Large intestine (tissue), 3 donors: ENCODE data around the gene RSPH3. TPM values are rescaled to one million over a fixed set of nuclear protein-coding genes. Genes with fewer than 3 reads are reported as not detected.

Source experiments
- DNase-seq, 2 donors: peaks; one replicate each; pipeline versions ENCODE4 v3.0.0 to v3.0.0-alpha.2; 2013
- H3K27ac ChIP-seq: one replicate; pipeline ENCODE4 v1.5.1; 2013; ENCODE audit warnings: low read length
- H3K27me3 ChIP-seq: 2 replicates; pipeline ENCODE4 v1.6.1; 2013; ENCODE audit warnings: low read length; ENCODE audit not compliant: control insufficient read depth, insufficient read depth
- H3K36me3 ChIP-seq: 2 replicates; pipeline ENCODE4 v1.6.1; 2013; ENCODE audit warnings: low read length; ENCODE audit not compliant: control insufficient read depth, insufficient read depth
- H3K4me1 ChIP-seq: one replicate; pipeline ENCODE4 v1.6.1; 2013; ENCODE audit warnings: low read length; ENCODE audit not compliant: control insufficient read depth, insufficient read depth
- H3K4me3 ChIP-seq: one replicate; pipeline ENCODE4 v1.5.1; 2013; ENCODE audit warnings: low read length
- H3K9me3 ChIP-seq: one replicate; pipeline ENCODE4 v1.6.1; 2013; ENCODE audit warnings: mild to moderate bottlenecking, low read depth, low read length, moderate library complexity; ENCODE audit not compliant: control insufficient read depth
- WGBS: methylation state at CpG from one replicate; pipeline ENCODE4 v1.1.5; 2013; ENCODE audit warnings: low lambda C conversion rate; ENCODE audit not compliant: insufficient coverage; 5-methylcytosine and 5-hydroxymethylcytosine counted together
- polyA plus RNA-seq: library from polyadenylated mRNA; unstranded; fragments of 120-200 nt; gene quantifications from one replicate; pipeline ENCODE4 v1.2.1, GENCODE V29; 2013

Gene RSPH3
- polyA plus RNA-seq, 1 donor = 11.8 TPM

- H3K27ac ChIP-seq = no peak overlapping the region
- no peaks in the 10 kb centered on the region for H3K27me3 ChIP-seq
- no peak overlapping the region for H3K4me3 ChIP-seq
- DNase-seq = no peak
- no peaks in the 10 kb centered on the region for H3K36me3 ChIP-seq
- WGBS = no CpG with 5 or more reads among the region's 11 CpGs
- H3K9me3 ChIP-seq = no peaks in the 10 kb centered on the region
- peaks cover 18% of the 10 kb centered on the region for H3K4me1 ChIP-seq
Measured at GRCh38 chr6:158938220-158938619, 61.8 kb downstream of the RSPH3 start.

GRCh38 chr6:158934157-158934556 lies 65.8 kb downstream of the RSPH3 start:
- Histone ChIP-seq H3K4me3 (no peak overlapping the region), H3K27ac (no peak overlapping the region), H3K9me3 (no peaks in the 10 kb centered on the region), H3K36me3 (no peaks in the 10 kb centered on the region), H3K4me1 (peaks cover 17% of the 10 kb centered on the region), H3K27me3 (no peaks in the 10 kb centered on the region)
- no peak for DNase-seq
- 80% methylated on average over 1 of the region's 5 CpGs for WGBS

- peak overlapping the region; percentile 64 for H3K27ac ChIP-seq
- H3K4me1 ChIP-seq = peaks cover 11% of the 10 kb centered on the region
- no peaks in the 10 kb centered on the region for H3K9me3 ChIP-seq
- no CpG with 5 or more reads among the region's 4 CpGs for WGBS
- peak in 1 of 2 donors; percentile 75 for DNase-seq
- no peaks in the 10 kb centered on the region for H3K27me3 ChIP-seq
- no peaks in the 10 kb centered on the region for H3K36me3 ChIP-seq
- H3K4me3 ChIP-seq = no peak overlapping the region
Measured at GRCh38 chr6:158933079-158933595, 66.9 kb downstream of the RSPH3 start.

GRCh38 chr6:158928068-158928467 lies 71.9 kb downstream of the RSPH3 start:
- H3K36me3 ChIP-seq = no peaks in the 10 kb centered on the region
- no CpG with 5 or more reads among the region's 2 CpGs for WGBS
- H3K4me3 ChIP-seq = no peak overlapping the region
- H3K4me1 ChIP-seq = peaks cover 3% of the 10 kb centered on the region
- H3K27ac ChIP-seq = no peak overlapping the region
- no peak for DNase-seq
- no peaks in the 10 kb centered on the region for H3K27me3 ChIP-seq
- H3K9me3 ChIP-seq = no peaks in the 10 kb centered on the region

- WGBS = 80% methylated on average over 1 of the region's 6 CpGs
- no peak for DNase-seq
- no peak overlapping the region for H3K27ac ChIP-seq
- H3K4me3 ChIP-seq = no peak overlapping the region
- H3K27me3 ChIP-seq = no peaks in the 10 kb centered on the region
- no peaks in the 10 kb centered on the region for H3K36me3 ChIP-seq
- H3K9me3 ChIP-seq = no peaks in the 10 kb centered on the region
- H3K4me1 ChIP-seq = no peaks in the 10 kb centered on the region
Measured at GRCh38 chr6:158926414-158926813, 73.6 kb downstream of the RSPH3 start.

GRCh38 chr6:158924499-158925455 lies 75.2 kb downstream of the RSPH3 start:
- Histone ChIP-seq H3K9me3 (no peaks in the 10 kb centered on the region), H3K27me3 (no peaks in the 10 kb centered on the region), H3K27ac (peak overlapping the region; percentile 60), H3K4me1 (no peaks in the 10 kb centered on the region), H3K36me3 (no peaks in the 10 kb centered on the region), H3K4me3 (no peak overlapping the region)
- DNase-seq = no peak
- 92% methylated on average over 3 of the region's 4 CpGs for WGBS

- WGBS = 81% methylated on average over 3 of the region's 14 CpGs
- Histone ChIP-seq H3K36me3 (no peaks in the 10 kb centered on the region), H3K4me1 (no peaks in the 10 kb centered on the region), H3K27ac (peak overlapping the region; percentile 60), H3K27me3 (no peaks in the 10 kb centered on the region), H3K9me3 (no peaks in the 10 kb centered on the region), H3K4me3 (no peak overlapping the region)
- peak in 1 of 2 donors; percentile 53 for DNase-seq
Measured at GRCh38 chr6:158923805-158924498, 76.0 kb downstream of the RSPH3 start.

Other genes starting within 250 kb of the RSPH3 start
- 270 TPM for gene EZR, start 180.8 kb downstream of the RSPH3 start, polyA plus RNA-seq
- 2.3 TPM for gene TAGAP, start 44.8 kb upstream of the RSPH3 start, polyA plus RNA-seq
- 22.0 TPM for gene FNDC1, start 169.2 kb upstream of the RSPH3 start, polyA plus RNA-seq